C4-2B (cell line): ENCODE measurements around the gene HIP1R.

Experiments
- H3K27ac ChIP-seq: fragments of 450-650 bp; 2 replicates; pipeline ENCODE4 v1.5.1; 2017
- ZFX ChIP-seq: fragments of 450-650 bp; IDR thresholded peaks from 2 replicates; pipeline ENCODE4 v1.6.1; 2017
- TF ChIP-seq, protein P1 (sequence below): fragments of 450-650 bp; conservative IDR thresholded peaks from 2 replicates; pipeline ENCODE4 v1.5.1; 2017; ENCODE audit warnings: mild to moderate bottlenecking

Gene HIP1R

DNA sequence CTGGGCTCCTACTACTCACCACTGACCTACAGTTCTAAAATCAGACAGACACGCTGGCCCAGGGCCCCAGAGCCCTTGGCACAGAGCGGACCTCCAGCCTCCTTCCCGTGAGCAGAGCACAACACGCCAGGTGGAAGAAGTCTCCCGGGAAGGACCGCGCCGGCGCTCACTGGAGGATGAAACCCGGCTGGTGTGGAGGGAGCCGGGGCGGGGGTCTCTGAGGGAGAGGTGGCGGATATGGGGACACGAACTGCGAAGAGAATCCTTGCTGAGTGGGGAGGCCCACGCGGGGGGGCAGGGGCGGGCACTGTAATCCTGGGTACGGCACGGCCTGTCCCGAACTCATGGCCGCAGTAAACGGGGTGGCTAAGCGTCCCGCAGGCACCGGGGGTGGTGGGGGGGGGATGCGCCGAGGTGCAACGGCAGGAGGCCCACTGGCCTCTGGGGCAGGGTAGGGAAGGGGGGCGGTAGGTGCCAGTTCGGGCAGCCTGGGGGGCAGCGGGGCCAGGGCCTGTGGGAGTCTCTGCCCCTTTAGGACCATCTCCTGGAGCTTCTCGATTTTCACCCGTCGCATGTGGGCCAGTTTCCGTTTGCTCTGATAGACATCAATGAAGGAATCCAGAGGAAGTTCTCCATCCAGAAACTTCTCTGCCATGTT, 31.8 kb downstream of the HIP1R start:
- no peak overlapping the region for H3K27ac ChIP-seq

DNA sequence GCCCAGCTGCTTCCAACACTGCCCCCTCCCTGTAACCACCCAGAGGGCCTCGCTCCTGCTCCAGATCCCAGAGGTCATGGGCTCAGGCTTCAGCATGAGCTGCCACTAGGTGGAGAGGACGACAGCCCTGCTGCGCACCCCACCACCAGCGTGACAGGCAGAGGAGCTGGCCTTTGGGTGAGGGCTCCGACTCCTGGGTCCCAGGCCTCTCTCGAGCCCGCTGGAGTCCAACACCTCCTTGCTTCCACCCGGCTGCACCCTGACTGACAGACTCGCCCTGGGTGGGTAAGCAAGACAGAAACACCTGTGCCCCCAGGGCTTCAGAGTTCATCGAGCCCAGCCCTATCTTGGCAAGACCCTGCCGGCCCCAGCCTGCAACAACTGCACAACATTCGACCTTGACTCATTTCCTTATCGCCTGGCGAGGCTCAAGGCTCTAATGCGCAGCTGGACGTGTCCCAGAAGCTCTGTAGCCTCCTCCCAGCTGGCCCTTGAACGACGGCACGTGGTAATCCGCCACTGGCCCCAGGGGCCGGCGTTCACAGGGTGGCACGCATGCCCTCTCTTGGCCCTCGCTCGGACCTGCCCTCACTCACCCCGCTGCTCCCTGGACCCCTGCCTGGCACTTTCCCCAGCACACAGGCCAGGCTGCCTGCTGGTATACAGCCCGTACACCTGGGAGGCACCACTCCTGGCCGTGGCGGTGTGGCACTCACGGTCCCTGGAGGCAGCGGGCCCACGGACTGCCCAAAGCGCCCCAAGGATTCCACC, 32.6 kb downstream of the HIP1R start:
- no peak for TF ChIP-seq ZFX
- TF ChIP-seq, protein P1, sequence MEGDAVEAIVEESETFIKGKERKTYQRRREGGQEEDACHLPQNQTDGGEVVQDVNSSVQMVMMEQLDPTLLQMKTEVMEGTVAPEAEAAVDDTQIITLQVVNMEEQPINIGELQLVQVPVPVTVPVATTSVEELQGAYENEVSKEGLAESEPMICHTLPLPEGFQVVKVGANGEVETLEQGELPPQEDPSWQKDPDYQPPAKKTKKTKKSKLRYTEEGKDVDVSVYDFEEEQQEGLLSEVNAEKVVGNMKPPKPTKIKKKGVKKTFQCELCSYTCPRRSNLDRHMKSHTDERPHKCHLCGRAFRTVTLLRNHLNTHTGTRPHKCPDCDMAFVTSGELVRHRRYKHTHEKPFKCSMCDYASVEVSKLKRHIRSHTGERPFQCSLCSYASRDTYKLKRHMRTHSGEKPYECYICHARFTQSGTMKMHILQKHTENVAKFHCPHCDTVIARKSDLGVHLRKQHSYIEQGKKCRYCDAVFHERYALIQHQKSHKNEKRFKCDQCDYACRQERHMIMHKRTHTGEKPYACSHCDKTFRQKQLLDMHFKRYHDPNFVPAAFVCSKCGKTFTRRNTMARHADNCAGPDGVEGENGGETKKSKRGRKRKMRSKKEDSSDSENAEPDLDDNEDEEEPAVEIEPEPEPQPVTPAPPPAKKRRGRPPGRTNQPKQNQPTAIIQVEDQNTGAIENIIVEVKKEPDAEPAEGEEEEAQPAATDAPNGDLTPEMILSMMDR: no peak
- H3K27ac ChIP-seq: no peak overlapping the region

More for the DNA sequence above, 31.8 kb downstream of the HIP1R start:
- TF ChIP-seq, protein P1: no peak
- TF ChIP-seq ZFX: no peak

DNA sequence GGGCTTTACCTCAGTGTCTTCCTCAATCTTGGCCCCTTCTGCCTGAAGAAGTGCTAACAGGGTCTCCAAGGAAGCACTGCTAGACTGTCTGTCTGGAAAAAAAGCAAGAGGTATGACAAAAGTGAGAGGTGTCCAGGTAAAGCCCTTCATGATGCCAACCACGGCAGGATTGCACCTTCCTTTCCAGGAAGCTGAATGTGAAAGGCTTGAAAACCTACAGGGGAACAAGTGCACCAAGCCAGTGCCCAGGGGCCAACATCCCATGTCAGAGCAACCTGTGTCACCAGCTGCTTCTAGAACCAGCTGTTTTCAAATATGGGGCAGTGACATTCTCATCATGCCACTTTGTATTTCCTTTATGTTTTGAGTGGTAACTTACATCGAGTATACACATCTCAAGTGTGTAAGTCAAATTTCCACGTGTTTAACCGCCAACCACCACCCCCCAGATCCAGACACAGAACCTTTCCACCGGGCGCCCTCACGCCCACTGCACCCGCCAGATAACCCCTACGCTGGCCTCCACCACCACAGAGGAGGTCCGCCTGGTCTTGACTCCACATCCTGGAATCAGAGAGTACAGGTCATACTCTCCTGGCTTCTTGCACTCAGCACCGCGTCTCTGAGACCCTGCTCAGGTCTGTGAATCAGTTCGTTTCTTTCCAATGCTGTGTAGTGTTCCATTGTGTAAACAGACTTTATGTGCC, 33.4 kb downstream of the HIP1R start:
- H3K27ac ChIP-seq: peak overlapping the region; percentile 0; the same call in 1 of the 2 replicates
- TF ChIP-seq ZFX: no peak
- TF ChIP-seq, protein P1: no peak

DNA sequence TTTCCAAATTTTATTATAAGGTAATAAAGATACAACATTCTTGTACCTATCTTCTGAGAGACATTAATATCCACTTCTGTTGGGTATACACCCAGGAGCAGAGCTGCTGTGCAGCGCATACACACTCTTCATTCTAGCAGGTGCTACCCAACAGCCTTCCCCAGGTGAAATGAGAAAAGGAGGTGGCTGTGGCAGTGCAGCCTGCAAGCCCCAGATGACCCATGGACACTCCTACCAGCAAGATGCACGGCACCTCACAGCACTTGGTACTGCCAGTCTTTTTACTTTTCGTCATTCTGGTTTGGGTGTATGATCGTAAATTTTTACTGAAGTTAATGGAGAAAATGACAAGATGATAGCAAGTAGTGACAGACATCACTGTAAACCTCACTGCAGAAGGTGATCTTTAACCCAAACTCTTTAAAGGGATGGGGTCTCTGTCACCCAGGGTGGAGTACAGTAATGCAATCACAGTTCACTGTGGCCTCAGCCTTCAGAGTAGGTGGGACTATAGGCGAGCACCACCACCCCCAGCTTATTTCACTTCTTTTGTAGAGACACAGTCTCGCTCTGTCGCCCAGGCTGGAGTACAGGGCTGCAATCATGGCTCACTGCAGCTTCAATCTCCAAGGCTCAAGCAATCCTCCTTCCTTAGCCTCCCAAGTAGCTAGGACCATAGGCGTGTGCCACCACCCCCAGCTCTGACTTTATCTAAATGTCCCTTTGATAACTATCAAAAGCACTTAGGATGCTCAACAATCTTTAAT, 34.1 kb downstream of the HIP1R start:
- no peak for TF ChIP-seq ZFX
- TF ChIP-seq, protein P1: no peak
- peak overlapping the region; percentile 0; the same call in 1 of the 2 replicates for H3K27ac ChIP-seq

DNA sequence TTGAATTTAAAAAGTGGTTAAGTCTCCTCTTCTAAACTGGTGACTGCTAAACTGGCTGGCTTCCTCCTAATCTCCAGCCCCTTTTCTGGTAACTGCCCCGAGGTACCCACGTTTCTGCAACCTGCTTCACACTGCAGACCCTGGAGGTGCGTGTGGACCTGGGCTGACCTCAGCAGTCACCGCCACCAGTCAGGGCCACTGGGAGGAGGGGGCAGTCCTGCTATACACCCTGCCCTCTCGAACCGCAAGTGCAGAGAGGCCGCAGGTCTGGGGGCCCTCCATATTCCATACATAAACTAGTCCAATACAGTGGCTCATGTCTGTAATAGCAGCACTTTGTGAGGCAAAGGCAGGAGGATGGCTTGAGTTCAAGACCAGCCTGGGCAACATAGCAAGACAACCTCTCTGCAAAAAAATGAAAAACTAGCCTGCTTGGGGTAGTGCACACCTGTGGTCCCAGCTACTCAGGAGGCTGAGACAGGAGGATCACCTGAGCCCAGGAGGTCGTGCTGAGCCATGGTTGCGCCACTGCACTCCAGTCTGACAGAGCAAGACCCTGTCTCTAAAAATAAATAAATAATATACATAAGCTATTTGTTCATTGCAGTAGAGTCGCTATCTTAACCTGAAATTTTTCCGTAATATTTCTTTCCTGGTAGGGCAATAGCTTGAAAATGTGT, 35.0 kb downstream of the HIP1R start:
- H3K27ac ChIP-seq: peak overlapping the region; percentile 89
- no peak for TF ChIP-seq ZFX
- TF ChIP-seq, protein P1: no peak

DNA sequence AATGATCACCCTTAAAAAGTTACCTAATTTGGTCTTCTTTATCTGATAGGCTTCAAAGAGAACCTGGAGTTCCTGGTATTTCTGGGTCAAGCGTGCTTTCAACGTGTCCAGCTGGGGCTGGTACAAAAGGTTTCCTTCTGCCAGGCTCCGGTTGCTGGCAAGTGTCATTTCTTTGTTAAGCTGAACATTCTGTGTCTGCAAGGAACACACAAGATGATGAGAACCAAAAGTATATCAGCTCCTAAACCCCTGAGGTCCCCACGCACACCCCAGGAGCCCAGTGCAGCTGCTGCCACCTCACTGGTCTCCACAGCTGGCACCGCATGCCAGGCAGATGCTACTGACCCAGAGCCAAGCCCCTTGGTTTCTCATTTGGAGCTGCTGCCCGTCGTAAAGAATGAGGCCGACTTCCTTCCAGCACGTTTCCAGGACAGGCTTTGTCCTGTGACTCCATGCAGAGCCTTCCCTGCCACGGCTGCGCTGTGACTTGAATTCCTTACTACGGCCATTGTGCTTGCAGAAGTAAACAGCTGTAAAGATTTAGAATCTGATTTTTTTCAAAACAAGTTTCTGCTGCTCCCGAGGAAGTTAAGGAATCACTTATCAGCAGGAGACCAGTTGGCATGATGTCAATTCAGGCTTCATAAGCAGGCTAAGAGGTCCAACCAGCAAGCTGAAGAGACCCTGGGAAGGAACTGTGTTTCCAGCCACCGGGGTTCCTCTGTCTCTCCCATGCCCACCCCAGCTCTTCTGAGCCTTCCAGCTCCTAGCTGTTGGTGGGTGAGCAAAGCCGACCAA, 35.8 kb downstream of the HIP1R start:
- TF ChIP-seq, protein P1: no peak
- TF ChIP-seq ZFX: no peak
- peak overlapping the region; percentile 89 for H3K27ac ChIP-seq
